CD14-positive monocyte (primary cell): ENCODE results near the gene E2F7. TPM values are rescaled to one million over a fixed set of nuclear protein-coding genes. Genes with fewer than 3 reads are reported as not detected.

Experiments used
- DNase-seq, 3 donors: peaks; one replicate each; pipeline ENCODE4 v3.0.0-alpha.2; 2011 to 2022
- H2AFZ ChIP-seq: 2 replicates; pipeline ENCODE4 v1.6.0; 2012; ENCODE audit warnings: mild to moderate bottlenecking, low read depth, low read length, inconsistent platforms; ENCODE audit not compliant: insufficient read depth, poor library complexity, severe bottlenecking
- H3K27ac ChIP-seq, 2 donors: 1 replicate in 1 of 2; 2 replicates in 1 of 2; pipeline ENCODE4 v1.5.1; 2012 to 2013; ENCODE audit warnings: low read length in 2 of 2, control low read depth in 1 of 2, inconsistent platforms in 1 of 2, low read depth in 1 of 2, mild to moderate bottlenecking in 1 of 2
- H3K27me3 ChIP-seq, 2 donors: one replicate each; pipeline versions ENCODE4 v1.6.0 to v1.6.1; 2011 to 2013; ENCODE audit warnings: low read length in 2 of 2; ENCODE audit not compliant: control insufficient read depth in 2 of 2, insufficient read depth in 2 of 2
- H3K36me3 ChIP-seq, 2 donors: replicated peaks in 1 of 2; 1 replicate in 1 of 2; 2 replicates in 1 of 2; pipeline versions ENCODE4 v1.5.1 to v1.6.1; 2012 to 2013; ENCODE audit warnings: low read length in 2 of 2, control low read depth in 1 of 2, inconsistent platforms in 1 of 2, mild to moderate bottlenecking in 1 of 2; ENCODE audit not compliant: insufficient read depth in 2 of 2, control insufficient read depth in 1 of 2
- H3K4me1 ChIP-seq, 2 donors: 1 replicate in 1 of 2; 2 replicates in 1 of 2; pipeline versions ENCODE4 v1.5.1 to v1.6.1; 2012 to 2013; ENCODE audit warnings: low read length in 2 of 2, control low read depth in 1 of 2, inconsistent platforms in 1 of 2, mild to moderate bottlenecking in 1 of 2, moderate library complexity in 1 of 2; ENCODE audit not compliant: insufficient read depth in 2 of 2, control insufficient read depth in 1 of 2
- H3K4me2 ChIP-seq: replicated peaks from 2 replicates; pipeline ENCODE3; 2012; ENCODE audit warnings: low read length, moderate library complexity, mild to moderate bottlenecking; ENCODE audit not compliant: poor library complexity, severe bottlenecking; ENCODE audit errors: extremely low read depth
- H3K4me3 ChIP-seq, 3 experiments: fragments of 200-600 bp in 1 of 3; sonication (generic) in 1 of 3; replicated peaks in 1 of 3; 1 replicate in 2 of 3; 2 replicates in 1 of 3; pipeline ENCODE4 v1.5.1; 2011 to 2013; ENCODE audit warnings: low read length in 3 of 3, mild to moderate bottlenecking in 3 of 3, control low read depth in 2 of 3, low read depth in 2 of 3, inconsistent platforms in 1 of 3, moderate library complexity in 1 of 3
- H3K79me2 ChIP-seq: 2 replicates; pipeline ENCODE4 v1.6.0; 2012; ENCODE audit warnings: mild to moderate bottlenecking, control low read depth, inconsistent platforms, low read length, moderate library complexity; ENCODE audit not compliant: insufficient read depth
- H3K9ac ChIP-seq: 2 replicates; pipeline ENCODE4 v1.6.0; 2017; ENCODE audit warnings: low read length, mild to moderate bottlenecking; ENCODE audit not compliant: insufficient read depth, poor library complexity, severe bottlenecking
- H3K9me3 ChIP-seq, 2 donors: replicated peaks in 1 of 2; 1 replicate in 1 of 2; 2 replicates in 1 of 2; pipeline versions ENCODE4 v1.5.1 to v1.6.1; 2012 to 2013; ENCODE audit warnings: low read length in 2 of 2, control low read depth in 1 of 2; ENCODE audit not compliant: control insufficient read depth in 1 of 2, insufficient read depth in 1 of 2
- H4K20me1 ChIP-seq: 2 replicates; pipeline ENCODE4 v1.6.0; 2012; ENCODE audit warnings: mild to moderate bottlenecking, low read length, control low read depth, moderate library complexity; ENCODE audit not compliant: insufficient read depth
- H3K27ac Mint-ChIP-seq, 7 donors: one replicate each; pipeline ENCODE4 v1.8.0; 2020; ENCODE audit warnings: mild to moderate bottlenecking in 7 of 7, mixed read lengths in 7 of 7, moderate library complexity in 6 of 7, inconsistent platforms in 2 of 7
- H3K27me3 Mint-ChIP-seq, 3 donors: one replicate each; pipeline ENCODE4 v1.8.0; 2021 to 2022; ENCODE audit warnings: low read depth in 3 of 3, mild to moderate bottlenecking in 3 of 3, mixed read lengths in 3 of 3, moderate library complexity in 3 of 3, inconsistent platforms in 1 of 3
- H3K36me3 Mint-ChIP-seq, 2 donors: one replicate each; pipeline ENCODE4 v1.8.0; 2020; ENCODE audit warnings: mixed read lengths in 2 of 2, inconsistent platforms in 1 of 2, mild to moderate bottlenecking in 1 of 2
- H3K4me1 Mint-ChIP-seq: one replicate; pipeline ENCODE4 v1.8.0; 2020; ENCODE audit warnings: mild to moderate bottlenecking, mixed read lengths
- H3K4me3 Mint-ChIP-seq, 2 donors: one replicate each; pipeline ENCODE4 v1.8.0; 2020; ENCODE audit warnings: mild to moderate bottlenecking in 2 of 2, mixed read lengths in 2 of 2, moderate library complexity in 1 of 2
- H3K9me3 Mint-ChIP-seq, 7 donors: one replicate each; pipeline ENCODE4 v1.8.0; 2020 to 2022; ENCODE audit warnings: mixed read lengths in 7 of 7, mild to moderate bottlenecking in 6 of 7, moderate library complexity in 6 of 7, inconsistent platforms in 2 of 7
- WGBS: methylation state at CpG from one replicate; pipeline ENCODE4 v1.1.5; 2013; ENCODE audit warnings: missing lambda C conversion rate; ENCODE audit not compliant: insufficient coverage; 5-methylcytosine and 5-hydroxymethylcytosine counted together
- intact Hi-C, 2 donors: fragments of 100-400 bp; cut with micrococcal nuclease; formaldehyde crosslinking; loops; one replicate each; pipeline versions ENCODE4 v1.15.0 to v1.15.1; 2023
- polyA plus RNA-seq, 3 donors: library from polyadenylated mRNA; depleted of rRNA in 1 of 3; unstranded in 2 of 3; stranded (reverse) in 1 of 3; fragments of 300-500 nt in 2 of 3; fragments of >200 nt in 1 of 3; fragmentation: Illumina TruSeq in 2 of 3; gene quantifications; 1 replicate in 2 of 3; 2 replicates in 1 of 3; pipeline ENCODE4 v1.2.3, GENCODE V29; 2012 to 2021
- TF ChIP-seq, protein P1 (sequence below): fragments of 200-600 bp; IDR thresholded peaks from one replicate; pipeline ENCODE4 v1.8.0; 2022; ENCODE audit warnings: antibody characterized with exemption, mild to moderate bottlenecking

E2F7 gene
- polyA plus RNA-seq, 3 donors, result not detected

DNA sequence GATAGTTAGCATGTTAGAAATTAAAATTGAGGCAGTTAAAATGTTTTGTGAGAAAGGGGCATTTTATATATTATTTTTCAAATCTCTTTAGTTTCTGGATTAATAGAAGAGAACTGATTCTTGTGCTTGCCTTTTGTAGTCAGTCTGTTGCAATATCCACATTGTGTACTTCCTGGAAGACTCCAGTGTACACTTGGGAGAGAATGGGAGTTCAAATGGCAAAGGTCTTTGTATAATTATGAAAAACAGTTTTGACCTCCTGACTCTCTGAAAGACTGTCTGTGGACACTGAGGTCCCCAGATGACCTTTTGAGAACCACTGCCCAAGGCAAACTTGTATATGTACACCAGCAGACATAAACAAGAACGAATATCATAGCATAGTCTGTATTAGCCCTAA, 12.1 kb downstream of the E2F7 start:
- TF ChIP-seq, protein P1, sequence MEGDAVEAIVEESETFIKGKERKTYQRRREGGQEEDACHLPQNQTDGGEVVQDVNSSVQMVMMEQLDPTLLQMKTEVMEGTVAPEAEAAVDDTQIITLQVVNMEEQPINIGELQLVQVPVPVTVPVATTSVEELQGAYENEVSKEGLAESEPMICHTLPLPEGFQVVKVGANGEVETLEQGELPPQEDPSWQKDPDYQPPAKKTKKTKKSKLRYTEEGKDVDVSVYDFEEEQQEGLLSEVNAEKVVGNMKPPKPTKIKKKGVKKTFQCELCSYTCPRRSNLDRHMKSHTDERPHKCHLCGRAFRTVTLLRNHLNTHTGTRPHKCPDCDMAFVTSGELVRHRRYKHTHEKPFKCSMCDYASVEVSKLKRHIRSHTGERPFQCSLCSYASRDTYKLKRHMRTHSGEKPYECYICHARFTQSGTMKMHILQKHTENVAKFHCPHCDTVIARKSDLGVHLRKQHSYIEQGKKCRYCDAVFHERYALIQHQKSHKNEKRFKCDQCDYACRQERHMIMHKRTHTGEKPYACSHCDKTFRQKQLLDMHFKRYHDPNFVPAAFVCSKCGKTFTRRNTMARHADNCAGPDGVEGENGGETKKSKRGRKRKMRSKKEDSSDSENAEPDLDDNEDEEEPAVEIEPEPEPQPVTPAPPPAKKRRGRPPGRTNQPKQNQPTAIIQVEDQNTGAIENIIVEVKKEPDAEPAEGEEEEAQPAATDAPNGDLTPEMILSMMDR, result no peak
- Histone ChIP-seq H3K4me3 (no peak overlapping the region), H2AFZ (no peak overlapping the region), H3K4me1 (no peaks in the 10 kb centered on the region), H4K20me1 (no peaks in the 10 kb centered on the region), H3K9ac (no peak overlapping the region), H3K36me3 (peaks cover 0 to 12% of the 10 kb centered on the region in 2 donors), H3K4me2 (no peak overlapping the region), H3K27me3 (no peaks in the 10 kb centered on the region), H3K27ac (no peak overlapping the region), H3K9me3 (no peaks in the 10 kb centered on the region), H3K79me2 (no peaks in the 10 kb centered on the region)
- intact Hi-C loops, result no loop called here
- H3K4me1 Mint-ChIP-seq, result no peaks in the 10 kb centered on the region
- no peaks in the 10 kb centered on the region for H3K9me3 Mint-ChIP-seq
- H3K27me3 Mint-ChIP-seq, result no peaks in the 10 kb centered on the region
- DNase-seq, result no peak
- peaks cover 26 to 37% of the 10 kb centered on the region in 2 donors for H3K36me3 Mint-ChIP-seq
- H3K27ac Mint-ChIP-seq, result no peak overlapping the region
- WGBS, result no CpG with 5 or more reads among the region's 1 CpG
- H3K4me3 Mint-ChIP-seq, result no peak overlapping the region

DNA sequence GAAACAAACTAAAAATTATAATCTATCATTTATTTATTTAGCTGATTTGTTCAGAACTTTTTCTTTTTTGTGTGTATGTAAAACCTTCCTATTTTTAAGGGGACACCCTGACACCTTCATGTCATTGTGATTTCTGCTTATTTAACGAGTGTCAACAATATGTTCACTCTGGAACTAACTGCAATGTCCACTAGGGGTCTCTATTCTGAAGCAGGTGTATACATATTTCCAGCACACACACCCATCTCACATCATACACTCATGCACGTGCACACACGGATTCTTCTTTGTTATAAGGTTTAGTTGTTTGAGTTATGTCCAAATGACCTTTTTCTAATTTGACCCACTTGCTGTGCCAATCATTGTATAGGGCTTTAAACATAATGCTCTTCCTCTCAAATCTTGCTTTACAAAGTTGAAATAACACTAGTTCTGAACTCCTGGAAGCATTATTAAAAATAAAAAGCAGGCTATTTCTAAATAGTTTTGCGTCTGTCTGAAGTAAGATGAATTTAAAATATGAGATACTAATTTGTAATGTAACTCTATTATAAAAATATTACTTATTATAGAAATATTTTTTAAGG, 15.5 kb downstream of the E2F7 start:
- Mint-ChIP-seq H3K9me3 (no peaks in the 10 kb centered on the region), H3K27ac (no peak overlapping the region), H3K36me3 (peaks cover 36 to 53% of the 10 kb centered on the region in 2 donors), H3K4me1 (no peaks in the 10 kb centered on the region), H3K4me3 (no peak overlapping the region), H3K27me3 (no peaks in the 10 kb centered on the region)
- Histone ChIP-seq H3K9ac (no peak overlapping the region), H4K20me1 (no peaks in the 10 kb centered on the region), H3K36me3 (peaks cover 8 to 38% of the 10 kb centered on the region in 2 donors), H3K4me1 (no peaks in the 10 kb centered on the region), H3K27me3 (no peaks in the 10 kb centered on the region), H3K4me2 (no peak overlapping the region), H3K79me2 (no peaks in the 10 kb centered on the region), H3K9me3 (no peaks in the 10 kb centered on the region), H3K4me3 (no peak overlapping the region), H2AFZ (no peak overlapping the region), H3K27ac (no peak overlapping the region)
- intact Hi-C loops, result no loop called here
- TF ChIP-seq, protein P1, result peak; percentile 92
- WGBS, result no CpG with 5 or more reads among the region's 4 CpGs
- peak; percentile 11 to 38 (median 34) for DNase-seq
